Cerebellar nuclear complex (tissue), 1 donor: ENCODE data around the gene LPO.

ENCODE experiments used
- DNase-seq, 2 experiments: peaks; one replicate each; lab custom pipeline; 2025; lab: John Stamatoyannopoulos, UW

LPO gene

DNA sequence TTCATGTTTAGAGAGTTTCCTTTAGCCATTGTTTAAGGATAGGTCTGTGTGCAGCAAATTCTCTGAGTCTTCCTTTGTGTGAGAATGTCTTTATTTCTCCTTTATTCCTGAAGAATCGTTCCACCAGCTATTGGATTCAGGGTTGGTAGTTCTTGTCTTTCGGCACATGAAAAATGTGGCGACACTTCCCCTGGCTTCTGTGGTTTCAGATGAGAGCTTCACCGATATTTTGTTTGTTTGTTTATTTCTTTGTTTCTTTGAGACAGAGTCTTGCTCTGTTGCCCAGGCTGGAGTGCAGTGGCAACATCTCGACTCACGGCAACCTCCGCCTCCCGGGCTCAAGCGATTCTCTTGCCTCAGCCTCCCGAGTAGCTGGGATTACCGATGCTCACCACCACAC, 23.8 kb downstream of the LPO start:
- no peak for DNase-seq

- DNase-seq, result no peak
Observed at GRCh38 chr17:58263773-58264172, 25.4 kb downstream of the LPO start.

GRCh38 chr17:58264407-58265103, 26.2 kb downstream of the LPO start:
- DNase-seq, result no peak

DNA sequence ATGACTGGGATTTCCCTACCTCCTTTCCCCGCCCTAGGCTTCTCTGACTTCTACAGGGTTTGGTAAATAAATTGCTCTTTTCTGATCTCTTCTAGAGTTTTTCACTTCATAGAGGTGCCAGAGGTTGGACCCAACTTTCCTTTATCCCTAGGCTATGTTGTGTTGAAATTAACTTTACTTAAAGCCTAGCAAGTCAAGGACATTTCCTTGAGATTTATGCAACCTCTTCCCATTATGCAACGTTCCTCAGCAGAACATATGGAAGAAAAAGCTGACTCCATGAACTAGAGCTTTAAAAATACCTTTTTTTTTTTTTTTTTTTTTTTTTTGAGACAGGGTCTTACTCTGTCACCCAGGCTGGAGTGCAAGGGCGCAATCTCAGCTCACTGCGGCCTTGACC, 26.9 kb downstream of the LPO start:
- DNase-seq, result no peak

- DNase-seq, result no peak
Observed at GRCh38 chr17:58265902-58266875, 27.8 kb downstream of the LPO start.

DNA sequence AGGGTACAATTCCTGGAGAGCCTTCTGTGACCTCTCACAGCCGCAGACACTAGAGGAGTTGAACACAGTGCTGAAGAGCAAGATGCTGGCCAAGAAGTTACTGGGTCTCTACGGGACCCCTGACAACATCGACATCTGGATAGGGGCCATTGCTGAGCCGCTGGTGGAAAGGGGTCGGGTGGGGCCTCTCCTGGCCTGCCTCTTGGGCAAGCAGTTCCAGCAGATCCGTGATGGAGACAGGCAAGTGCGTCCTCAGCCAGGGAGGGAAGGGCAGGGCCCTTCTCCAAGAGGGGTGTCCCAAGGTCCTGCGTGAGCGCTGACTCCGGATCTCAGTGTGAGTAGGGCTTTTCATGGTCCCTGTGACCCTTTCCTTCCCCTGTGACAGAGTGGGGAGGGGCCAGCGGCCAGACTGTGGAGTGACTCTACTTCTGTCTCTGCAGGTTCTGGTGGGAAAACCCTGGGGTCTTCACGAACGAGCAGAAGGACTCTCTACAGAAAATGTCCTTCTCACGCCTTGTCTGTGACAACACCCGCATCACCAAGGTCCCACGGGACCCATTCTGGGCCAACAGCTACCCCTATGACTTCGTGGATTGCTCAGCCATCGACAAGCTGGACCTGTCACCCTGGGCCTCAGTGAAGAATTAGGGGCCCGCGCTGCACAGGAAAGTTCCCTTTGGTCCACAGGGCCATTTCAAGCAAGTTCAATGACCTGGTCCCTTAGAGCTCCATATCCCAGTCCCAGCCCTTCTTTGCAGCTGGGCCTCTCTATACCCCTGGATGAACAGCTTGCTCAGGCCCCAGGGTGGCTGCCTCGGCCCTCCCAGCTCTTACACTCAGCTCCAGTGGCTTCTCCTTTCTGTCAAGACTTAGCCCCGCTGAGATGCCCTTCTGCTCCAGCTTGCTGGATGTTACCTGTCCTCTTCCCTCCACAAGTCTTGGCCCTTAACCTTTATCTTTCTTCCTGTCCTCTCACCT, 29.3 kb downstream of the LPO start:
- no peak for DNase-seq

DNA sequence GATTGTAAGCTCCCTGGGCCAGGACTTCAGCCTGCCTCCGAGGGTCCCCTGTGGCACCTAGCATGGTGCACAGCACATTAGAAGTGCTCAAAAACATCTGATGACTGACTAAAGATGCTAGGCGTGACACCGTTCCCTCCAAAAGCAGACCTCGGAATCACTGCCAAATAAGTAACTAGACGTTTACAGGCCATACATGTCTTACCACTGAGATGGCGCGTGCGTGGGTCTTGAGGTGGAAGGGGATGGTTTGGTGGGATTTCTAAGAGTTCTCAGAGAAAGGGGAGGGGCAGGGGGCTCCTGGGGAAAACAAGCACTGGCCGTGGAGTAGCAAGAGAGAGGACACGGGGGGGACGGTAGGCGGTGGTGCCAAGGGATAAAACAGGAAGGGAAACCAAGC, 29.9 kb downstream of the LPO start:
- DNase-seq, result no peak

DNA sequence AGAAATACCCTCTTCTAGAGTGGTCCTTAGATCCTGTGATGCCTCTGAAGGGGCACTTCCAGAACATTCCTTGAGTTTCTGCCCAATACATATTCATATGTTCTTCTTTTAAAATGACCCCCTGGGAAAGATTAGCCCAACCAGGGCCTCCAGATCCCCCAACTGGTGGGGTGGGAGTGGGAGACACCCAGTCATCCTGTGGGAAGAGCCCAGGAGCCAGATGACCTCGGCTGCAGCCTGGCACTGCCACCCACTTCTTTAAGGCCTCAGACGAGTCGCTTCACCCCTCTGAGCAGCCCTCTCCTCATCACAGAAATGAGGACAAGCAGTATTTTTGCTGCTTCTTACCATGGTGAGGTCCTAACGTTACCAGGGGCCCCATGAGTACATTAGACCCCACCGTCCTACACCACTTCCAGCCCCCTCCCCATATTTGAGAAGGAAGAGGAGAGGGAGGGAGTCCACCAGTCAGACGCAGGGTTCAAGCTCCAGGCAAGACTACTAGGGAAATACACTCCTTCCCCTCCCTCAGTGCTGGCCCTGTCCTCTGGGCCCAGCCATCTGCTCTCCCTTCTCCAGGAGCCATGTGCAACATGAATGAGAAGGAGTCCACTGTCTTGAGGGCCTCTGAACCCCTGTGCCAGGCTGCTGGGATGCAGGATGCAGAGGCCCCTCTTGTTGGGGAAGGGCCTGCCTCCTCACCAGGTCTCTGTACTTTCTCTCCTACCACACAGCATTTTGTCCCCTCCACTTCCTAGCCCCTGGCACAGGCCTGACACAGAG, 30.6 kb downstream of the LPO start:
- DNase-seq, result no peak

GRCh38 chr17:58269557-58270291, 31.3 kb downstream of the LPO start:
- no peak for DNase-seq

DNA sequence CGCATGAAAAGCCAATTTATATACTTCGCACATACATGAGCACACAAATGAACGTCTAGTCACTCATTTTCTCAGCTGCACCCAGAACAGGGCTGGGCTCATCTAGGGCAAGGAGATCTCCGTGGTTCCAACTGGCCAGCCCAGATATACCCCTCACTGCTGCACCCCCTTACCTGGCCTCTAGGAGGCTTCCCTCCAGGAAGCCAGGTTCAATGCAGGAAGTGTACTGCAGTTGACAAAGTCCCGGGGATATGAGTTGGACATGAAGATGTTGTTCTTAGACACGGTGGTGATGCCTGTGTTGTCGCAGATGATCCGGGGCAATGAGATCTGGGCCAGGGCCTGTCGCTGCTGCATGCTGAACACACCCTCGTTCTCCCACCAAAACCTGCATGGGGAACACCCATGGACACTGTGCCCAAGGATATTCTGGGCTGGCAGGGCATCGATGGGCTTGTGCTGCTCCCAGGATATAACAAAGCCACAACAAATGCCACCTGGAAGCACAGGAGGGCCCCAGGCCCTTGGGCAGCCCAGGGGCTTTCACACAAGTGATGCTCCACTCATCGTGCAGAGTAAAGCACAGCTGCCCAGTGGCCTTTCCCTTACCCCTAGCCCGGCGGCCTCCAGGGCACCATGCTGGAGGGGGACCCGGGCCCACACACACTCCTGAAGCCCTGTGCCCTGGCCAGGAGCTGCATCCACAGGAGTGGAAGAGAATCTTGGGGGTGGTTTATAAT, 32.3 kb downstream of the LPO start:
- DNase-seq, result no peak

DNA sequence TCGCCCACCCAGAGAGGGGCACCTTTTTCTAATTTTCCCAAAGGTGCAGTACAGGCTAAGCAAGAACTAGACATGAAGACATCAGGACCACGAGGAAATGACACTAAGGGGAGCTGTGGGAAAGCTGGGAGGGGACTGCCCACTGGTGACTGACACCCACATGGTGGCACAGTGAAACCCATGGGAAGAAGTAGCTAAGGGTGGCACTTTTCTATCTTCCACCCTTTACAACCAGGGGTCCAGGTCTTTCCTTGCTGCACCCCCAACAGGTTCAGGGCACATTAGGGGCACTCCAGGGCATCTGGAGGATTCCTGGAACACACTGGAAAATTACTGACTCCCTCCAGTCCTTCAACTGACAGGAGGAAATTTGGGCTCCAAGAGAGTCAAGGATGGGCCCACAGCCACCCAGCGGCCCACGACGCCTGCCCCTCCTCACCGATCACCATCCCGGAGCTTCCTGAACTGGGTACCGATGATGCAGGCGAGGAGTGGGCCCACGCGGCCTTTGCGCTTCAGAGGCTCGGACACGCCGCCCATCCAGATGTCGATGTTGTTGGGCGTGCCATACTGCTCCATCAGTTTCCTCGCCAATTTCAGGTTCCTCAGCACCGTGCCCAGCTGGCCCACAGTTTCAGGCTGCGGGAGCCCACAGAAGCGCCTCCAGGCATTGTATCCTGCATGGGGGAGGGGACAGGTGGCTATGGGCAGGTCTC, 33.0 kb downstream of the LPO start:
- no peak for DNase-seq

DNA sequence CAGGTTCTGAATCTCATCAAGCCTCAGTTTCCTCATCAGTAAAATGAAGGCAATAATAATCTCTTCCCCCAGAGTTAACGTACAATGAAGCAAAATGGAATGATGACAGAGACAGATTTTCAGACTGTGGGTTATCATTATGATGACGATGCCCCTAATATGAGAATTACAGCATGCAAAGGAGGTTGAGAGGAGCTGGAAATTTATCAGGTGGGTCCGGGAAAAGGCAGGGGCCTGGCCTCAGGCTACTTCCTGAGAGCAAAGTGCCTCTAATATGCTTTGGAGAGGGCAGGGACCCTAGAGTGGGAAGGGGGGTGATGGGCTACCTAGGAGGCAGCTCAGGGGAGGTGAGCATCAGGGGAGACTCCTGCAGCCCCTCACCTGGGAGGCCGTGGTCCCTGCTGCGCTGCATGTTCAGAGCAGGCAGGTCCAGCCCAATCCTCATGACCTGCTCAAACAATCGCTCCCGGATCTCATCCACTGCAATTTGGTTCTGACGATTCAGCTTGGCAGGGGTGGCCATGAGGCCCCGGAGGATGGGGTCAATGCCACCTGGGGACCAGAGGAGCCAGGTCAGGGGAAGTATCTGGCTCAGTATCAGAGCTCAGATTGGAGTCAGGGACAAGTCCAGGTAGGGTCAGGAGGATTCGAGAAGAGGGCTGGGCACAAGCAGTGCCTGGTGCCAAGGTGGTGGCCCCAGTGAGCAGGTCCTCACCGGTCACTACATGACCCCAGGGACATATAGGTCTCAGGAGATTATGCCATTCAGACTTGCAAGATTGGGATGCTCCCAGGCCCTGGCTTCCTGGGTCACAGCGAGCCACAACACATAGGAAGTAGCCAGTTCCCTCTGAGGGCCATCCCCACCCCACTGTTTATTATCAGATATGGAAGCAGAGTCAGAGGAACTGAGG, 34.2 kb downstream of the LPO start:
- DNase-seq, result no peak

GRCh38 chr17:58273453-58274104, 35.2 kb downstream of the LPO start:
- DNase-seq, result no peak

- DNase-seq, result no peak
Observed at GRCh38 chr17:58275417-58275816, 37.0 kb downstream of the LPO start.

GRCh38 chr17:58276423-58276822, 38.0 kb downstream of the LPO start:
- no peak for DNase-seq

- DNase-seq, result no peak
Observed at GRCh38 chr17:58277107-58277801, 38.9 kb downstream of the LPO start.
